ENCODE data around the gene HSPA2. TPM values are rescaled to one million over a fixed set of nuclear protein-coding genes. Genes with fewer than 3 reads are reported as not detected.
A peak's percentile ranks its signal among the peaks of the same experiment; 100 is the strongest.
"Not testable (repeated sequence)": the region's sequence is repeated elsewhere in the genome, so short reads cannot be mapped to it uniquely, and the experiment has no call there.

HSPA2 gene
- total RNA-seq, 2 donors from 2014 or later, result 4.1 to 8.2 TPM

DNA sequence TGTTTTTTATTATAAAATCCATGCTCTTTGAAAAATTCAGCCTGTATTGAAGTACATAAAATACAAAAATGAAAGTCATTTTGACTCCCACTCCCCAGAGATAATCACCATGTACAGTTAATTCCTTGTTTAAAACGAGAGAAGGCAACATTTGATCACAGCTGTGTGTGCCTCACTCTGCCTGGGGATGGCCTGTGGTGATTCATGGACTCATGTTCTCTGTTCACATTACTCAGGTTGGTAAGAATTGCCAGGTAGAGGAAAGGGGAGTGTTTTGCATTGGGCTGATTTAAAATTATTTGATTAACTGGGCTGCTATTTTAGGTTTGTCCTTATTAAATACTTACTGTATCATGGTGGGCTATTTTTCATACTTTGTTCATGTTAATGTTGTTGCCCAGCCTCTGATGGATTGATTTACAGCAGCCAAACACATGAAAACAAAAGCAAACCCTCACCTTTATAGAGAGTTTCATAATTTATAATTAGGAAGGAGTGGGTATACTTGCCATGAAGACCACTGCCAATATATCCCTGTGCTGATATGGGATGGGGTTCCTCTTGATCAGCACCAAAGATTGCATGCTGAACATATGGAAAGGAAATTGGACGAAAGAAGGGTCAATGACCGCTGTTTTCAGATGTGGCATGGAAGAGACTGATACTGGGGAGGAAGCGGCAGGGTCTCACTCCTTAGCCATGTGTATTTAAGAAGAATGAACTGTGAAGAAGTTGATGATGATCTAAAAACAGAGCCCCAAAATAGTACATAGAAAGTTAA lies 33.0 kb upstream of the HSPA2 start:
- DNase-seq (ENCODE audit: low spot score in 2 of 2), result peak in 1 of 2 donors; percentile 24
- peak; percentile 8 to 9 for ATAC-seq
- Mint-ChIP-seq H3K9me3 (no peaks in the 10 kb centered on the region), H3K27ac (peak overlapping the region; percentile 89 to 97), H3K36me3 (peaks cover 17 to 25% of the 10 kb centered on the region in 2 donors)

- peak overlapping the region; percentile 89 to 97 for H3K27ac Mint-ChIP-seq
- peaks cover 10 to 18% of the 10 kb centered on the region in 2 donors for H3K36me3 Mint-ChIP-seq
- no peak for DNase-seq (ENCODE audit: low spot score in 2 of 2)
- no peak for ATAC-seq
- no peaks in the 10 kb centered on the region for H3K9me3 Mint-ChIP-seq
Measured at GRCh38 chr14:64508215-64508776, 32.2 kb upstream of the HSPA2 start.

DNA sequence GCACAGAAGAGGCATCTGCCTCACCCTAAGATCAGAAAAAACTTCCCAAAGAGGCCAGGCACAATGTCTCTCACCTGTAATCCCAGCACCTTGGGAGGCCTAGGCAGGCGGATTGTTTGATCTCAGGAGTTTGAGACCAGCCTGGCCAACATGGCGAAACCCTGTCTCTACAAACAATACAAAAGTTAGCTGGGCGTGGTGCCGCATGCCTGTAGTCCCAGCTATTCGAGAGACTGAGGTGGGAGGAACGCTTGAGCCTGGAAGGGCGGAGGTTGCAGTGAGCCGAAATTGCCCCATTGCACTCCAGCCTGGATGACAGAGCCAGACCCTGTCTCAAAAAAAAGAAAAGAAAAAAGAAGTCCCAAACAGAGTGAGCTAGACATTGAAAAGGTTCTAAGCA lies 31.5 kb upstream of the HSPA2 start:
- Mint-ChIP-seq H3K9me3 (no peaks in the 10 kb centered on the region), H3K36me3 (peaks cover 10 to 23% of the 10 kb centered on the region in 2 donors), H3K27ac (peak overlapping the region; percentile 89 to 97)
- no peak for ATAC-seq
- no peak for DNase-seq (ENCODE audit: low spot score in 2 of 2)

- no peak for ATAC-seq
- DNase-seq (ENCODE audit: low spot score in 2 of 2), result peak in 1 of 2 donors; percentile 68
- peaks cover 0 to 16% of the 10 kb centered on the region in 2 donors for H3K36me3 Mint-ChIP-seq
- peak overlapping the region; percentile 44 to 89 for H3K27ac Mint-ChIP-seq
- no peaks in the 10 kb centered on the region for H3K9me3 Mint-ChIP-seq
Measured at GRCh38 chr14:64510825-64511671, 29.5 kb upstream of the HSPA2 start.

DNA sequence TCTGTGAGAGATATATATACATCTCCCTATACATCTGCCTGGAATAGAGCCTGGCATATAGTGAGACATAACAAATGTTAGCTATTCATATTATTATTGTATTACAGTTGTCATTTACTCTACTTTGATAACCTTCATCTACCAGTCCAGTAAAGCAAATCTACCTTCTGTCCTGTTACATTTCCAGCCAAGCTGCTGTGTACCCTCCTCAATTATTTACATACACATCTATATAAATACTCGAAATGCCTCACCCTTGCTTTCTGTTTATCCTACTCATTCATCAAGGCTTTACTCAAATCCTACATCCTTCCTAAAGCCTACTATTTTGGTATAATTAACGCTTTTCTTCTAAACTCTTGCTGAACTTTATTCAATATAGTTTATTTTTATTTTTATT lies 27.3 kb upstream of the HSPA2 start:
- Mint-ChIP-seq H3K36me3 (peaks cover 0 to 8% of the 10 kb centered on the region in 2 donors), H3K9me3 (no peaks in the 10 kb centered on the region), H3K27ac (no peak overlapping the region)
- ATAC-seq (no peak), DNase-seq (ENCODE audit: low spot score in 2 of 2) (no peak)

- Mint-ChIP-seq H3K36me3 (peaks cover 0 to 8% of the 10 kb centered on the region in 2 donors), H3K9me3 (no peaks in the 10 kb centered on the region), H3K27ac (no peak overlapping the region)
- ATAC-seq, result no peak
- DNase-seq (ENCODE audit: low spot score in 2 of 2), result no peak
Measured at GRCh38 chr14:64515053-64515452, 25.5 kb upstream of the HSPA2 start.

DNA sequence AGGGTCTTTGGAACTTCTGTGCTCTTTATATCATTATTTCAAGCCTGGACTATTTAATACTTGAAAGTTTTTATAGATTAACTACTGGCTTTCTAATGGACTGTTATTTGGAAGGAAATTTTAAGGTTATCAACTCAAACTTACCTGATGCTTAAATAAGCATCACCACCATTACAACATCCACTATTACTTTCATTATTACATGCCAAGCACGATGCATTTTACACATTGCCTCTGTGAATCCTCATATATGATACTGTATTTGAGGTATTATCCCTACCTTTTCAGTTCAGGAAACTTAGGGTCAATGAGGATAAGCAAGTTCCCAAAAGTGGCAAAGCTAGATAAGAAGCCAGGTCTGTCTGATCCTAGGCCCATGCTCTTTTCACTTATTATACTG lies 23.6 kb upstream of the HSPA2 start:
- DNase-seq (ENCODE audit: low spot score in 2 of 2), result no peak
- no peak for ATAC-seq
- no peak overlapping the region for H3K27ac Mint-ChIP-seq
- H3K36me3 Mint-ChIP-seq, result peaks cover 0 to 8% of the 10 kb centered on the region in 2 donors
- H3K9me3 Mint-ChIP-seq, result no peaks in the 10 kb centered on the region

- not testable (repeated sequence) for H3K27ac Mint-ChIP-seq; H3K9me3 Mint-ChIP-seq; ATAC-seq; H3K36me3 Mint-ChIP-seq; DNase-seq (ENCODE audit: low spot score in 2 of 2)
Measured at GRCh38 chr14:64517667-64518066, 22.9 kb upstream of the HSPA2 start.

DNA sequence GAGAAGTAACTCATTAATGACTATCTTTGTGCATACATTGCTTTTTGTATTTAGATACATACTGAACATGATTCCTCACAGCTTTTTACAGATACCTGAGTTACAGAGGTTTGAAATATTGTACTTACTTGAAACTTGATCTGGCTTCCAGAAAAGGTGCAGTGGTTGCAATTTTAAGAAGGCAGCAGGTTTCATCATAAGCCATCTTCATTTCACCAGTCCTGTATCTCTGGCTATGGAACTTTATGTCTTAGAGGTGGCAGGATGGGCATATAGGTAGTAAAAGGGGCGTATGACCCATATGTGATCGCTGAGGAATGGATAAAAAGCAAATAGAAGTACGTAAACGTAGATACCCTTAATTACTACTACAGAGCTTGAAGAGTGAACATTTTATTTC lies 22.3 kb upstream of the HSPA2 start:
- Mint-ChIP-seq H3K27ac (no peak overlapping the region), H3K9me3 (no peaks in the 10 kb centered on the region), H3K36me3 (peaks cover 0 to 8% of the 10 kb centered on the region in 2 donors)
- ATAC-seq, result no peak
- no peak for DNase-seq (ENCODE audit: low spot score in 2 of 2)

GRCh38 chr14:64520699-64521098 lies 19.8 kb upstream of the HSPA2 start:
- no peak overlapping the region for H3K27ac Mint-ChIP-seq
- ATAC-seq, result no peak
- peaks cover 0 to 7% of the 10 kb centered on the region in 2 donors for H3K36me3 Mint-ChIP-seq
- no peaks in the 10 kb centered on the region for H3K9me3 Mint-ChIP-seq
- DNase-seq (ENCODE audit: low spot score in 2 of 2), result no peak

- H3K27ac Mint-ChIP-seq, result no peak overlapping the region
- ATAC-seq (no peak), DNase-seq (ENCODE audit: low spot score in 2 of 2) (no peak)
- no peaks in the 10 kb centered on the region for H3K9me3 Mint-ChIP-seq
- peaks cover 0 to 18% of the 10 kb centered on the region in 2 donors for H3K36me3 Mint-ChIP-seq
Measured at GRCh38 chr14:64522591-64523355, 17.8 kb upstream of the HSPA2 start.

DNA sequence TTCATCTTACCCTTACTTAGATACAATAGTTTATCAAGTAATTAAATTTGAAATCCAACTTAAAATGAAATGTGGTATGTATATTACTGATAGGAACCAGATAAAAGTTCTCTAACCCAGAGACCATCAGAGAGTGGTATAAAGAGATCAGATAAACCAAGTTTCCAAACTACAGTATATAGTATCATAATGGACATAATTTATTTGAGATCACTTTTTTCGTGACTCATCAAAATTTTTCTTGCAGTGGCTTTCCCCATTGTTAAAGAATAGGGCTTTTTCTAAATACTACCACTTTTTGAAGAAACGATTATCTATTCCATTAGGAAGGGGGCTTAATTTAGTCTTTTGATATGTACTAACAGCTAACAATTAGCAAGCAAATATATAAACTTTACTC lies 15.2 kb upstream of the HSPA2 start:
- Mint-ChIP-seq H3K9me3 (no peaks in the 10 kb centered on the region), H3K27ac (no peak overlapping the region), H3K36me3 (peaks cover 0 to 18% of the 10 kb centered on the region in 2 donors)
- ATAC-seq (no peak), DNase-seq (ENCODE audit: low spot score in 2 of 2) (no peak)

- Mint-ChIP-seq H3K9me3 (no peaks in the 10 kb centered on the region), H3K27ac (no peak overlapping the region), H3K36me3 (peaks cover 0 to 4% of the 10 kb centered on the region in 2 donors)
- ATAC-seq, result no peak
- no peak for DNase-seq (ENCODE audit: low spot score in 2 of 2)
Measured at GRCh38 chr14:64531567-64531966, 9.0 kb upstream of the HSPA2 start.

DNA sequence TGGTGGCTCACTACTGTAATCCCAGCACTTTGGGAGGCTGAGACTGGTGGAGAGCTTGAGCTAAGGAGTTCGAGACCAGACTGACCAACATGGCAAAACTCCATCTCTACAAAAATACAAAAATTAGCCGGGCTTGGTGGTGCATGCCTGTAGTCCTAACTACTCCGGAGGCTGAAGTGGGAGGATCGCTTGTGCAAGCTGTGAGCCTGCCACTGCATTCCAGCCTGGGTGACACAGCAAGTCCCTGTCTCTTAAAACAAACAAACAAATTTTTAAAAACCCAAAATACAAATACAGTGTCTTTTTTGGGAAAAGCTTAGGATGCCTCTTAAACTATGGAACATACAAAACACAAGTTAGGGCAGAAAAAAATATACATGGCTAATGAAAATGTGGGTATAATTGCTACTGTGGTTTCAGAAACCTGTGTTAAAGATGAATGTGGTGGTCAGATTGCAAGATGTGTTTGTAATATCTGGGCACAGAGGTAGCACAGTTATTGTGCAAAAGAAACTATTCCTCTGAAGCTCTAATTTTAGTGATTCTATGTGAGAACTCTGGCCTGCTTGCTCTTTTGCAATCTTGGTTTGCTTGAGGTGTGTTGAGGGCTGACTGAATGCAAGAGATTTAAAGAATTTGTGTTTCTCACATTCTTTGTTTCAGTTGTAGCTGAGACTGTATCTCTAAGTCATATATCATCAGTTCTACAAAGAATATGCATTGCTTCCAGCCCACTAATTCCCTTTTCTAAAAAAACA lies 3.9 kb upstream of the HSPA2 start:
- no peak for ATAC-seq
- Mint-ChIP-seq H3K36me3 (peaks cover 25% of the 10 kb centered on the region in 2 donors), H3K9me3 (peaks cover 0 to 11% of the 10 kb centered on the region in 2 donors), H3K27ac (no peak overlapping the region)
- DNase-seq (ENCODE audit: low spot score in 2 of 2), result no peak

DNA sequence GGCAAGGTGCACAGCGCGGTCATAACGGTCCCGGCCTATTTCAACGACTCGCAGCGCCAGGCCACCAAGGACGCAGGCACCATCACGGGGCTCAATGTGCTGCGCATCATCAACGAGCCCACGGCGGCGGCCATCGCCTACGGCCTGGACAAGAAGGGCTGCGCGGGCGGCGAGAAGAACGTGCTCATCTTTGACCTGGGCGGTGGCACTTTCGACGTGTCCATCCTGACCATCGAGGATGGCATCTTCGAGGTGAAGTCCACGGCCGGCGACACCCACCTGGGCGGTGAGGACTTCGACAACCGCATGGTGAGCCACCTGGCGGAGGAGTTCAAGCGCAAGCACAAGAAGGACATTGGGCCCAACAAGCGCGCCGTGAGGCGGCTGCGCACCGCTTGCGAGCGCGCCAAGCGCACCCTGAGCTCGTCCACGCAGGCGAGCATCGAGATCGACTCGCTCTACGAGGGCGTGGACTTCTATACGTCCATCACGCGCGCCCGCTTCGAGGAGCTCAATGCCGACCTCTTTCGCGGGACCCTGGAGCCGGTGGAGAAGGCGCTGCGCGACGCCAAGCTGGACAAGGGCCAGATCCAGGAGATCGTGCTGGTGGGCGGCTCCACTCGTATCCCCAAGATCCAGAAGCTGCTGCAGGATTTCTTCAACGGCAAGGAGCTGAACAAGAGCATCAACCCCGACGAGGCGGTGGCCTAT lies 875 bp downstream of the HSPA2 start:
- peak overlapping the region; percentile 44 to 88 for H3K27ac Mint-ChIP-seq
- peaks cover 33 to 34% of the 10 kb centered on the region in 2 donors for H3K36me3 Mint-ChIP-seq
- DNase-seq (ENCODE audit: low spot score in 2 of 2), result peak; percentile 8 to 63
- no peak for ATAC-seq
- H3K9me3 Mint-ChIP-seq, result peaks cover 4 to 12% of the 10 kb centered on the region in 2 donors

Data from activated naive CD4-positive, alpha-beta T cell treated with anti-CD3 and anti-CD28 coated beads, Interleukin-2, amount 50 U/mL, for 72 hours (primary cell).